ENCODE data around the gene AGBL1.

Gene AGBL1

DNA sequence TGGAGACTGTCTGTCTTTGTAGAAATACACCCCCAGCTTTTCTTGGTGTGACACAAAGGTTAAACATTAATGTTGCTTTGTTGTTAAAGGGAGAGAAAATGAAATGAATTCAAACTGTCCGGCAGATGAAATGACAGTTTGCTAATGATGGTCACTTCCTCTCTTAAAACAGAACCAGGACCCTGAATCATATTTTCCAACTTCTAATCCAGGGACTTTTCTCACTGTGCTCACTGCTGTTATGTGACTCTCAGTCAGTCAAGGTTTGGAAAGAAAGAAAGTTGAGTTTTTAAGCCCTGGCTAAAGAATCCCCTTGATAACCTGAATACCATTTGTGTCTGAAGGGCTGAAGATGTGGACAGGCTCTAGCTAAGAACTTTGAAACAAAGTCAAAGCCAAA lies 215.8 kb downstream of the AGBL1 start:
- no peak overlapping the region for H4K8ac ChIP-seq (ENCODE audit: low read depth, low read length)
- H3K23ac ChIP-seq (ENCODE audit: low read depth, low read length, poor library complexity), result no peak overlapping the region
- no peak overlapping the region for H4K91ac ChIP-seq (ENCODE audit: low read depth, low read length, poor library complexity)
- H3K27ac ChIP-seq (replicated peaks; ENCODE audit: low read length), result no peak overlapping the region
- no peak overlapping the region for H2AFZ ChIP-seq (ENCODE audit: low read length)
- H3K4me2 ChIP-seq (ENCODE audit: insufficient read depth, low read length, poor library complexity, severe bottlenecking), result no peak overlapping the region
- H3K18ac ChIP-seq (ENCODE audit: low read length), result no peak overlapping the region
- H3K9ac ChIP-seq (ENCODE audit: low read depth, low read length, poor library complexity), result no peak overlapping the region
- no peaks in the 10 kb centered on the region for H3K27me3 ChIP-seq (ENCODE audit: control insufficient read depth in 3 of 3, insufficient read depth in 3 of 3, low read depth in 1 of 3, low read length in 3 of 3)
- H3K36me3 ChIP-seq (replicated peaks in 1 of 2; ENCODE audit: control insufficient read depth in 2 of 2, insufficient read depth in 2 of 2, low read length in 2 of 2), result no peaks in the 10 kb centered on the region
- DNase-seq (ENCODE audit: low spot score), result no peak
- H2BK120ac ChIP-seq (ENCODE audit: low read depth, low read length), result no peak overlapping the region
- H3K4me1 ChIP-seq (ENCODE audit: control insufficient read depth in 2 of 2, insufficient read depth in 1 of 2, low read depth in 1 of 2, low read length in 2 of 2), result no peaks in the 10 kb centered on the region
- no peaks in the 10 kb centered on the region for H3K79me1 ChIP-seq (ENCODE audit: low read depth, low read length)
- no peak overlapping the region for H2BK12ac ChIP-seq (ENCODE audit: low read length)
- H2BK5ac ChIP-seq (ENCODE audit: low read length), result no peak overlapping the region
- no peaks in the 10 kb centered on the region for H3K9me3 ChIP-seq (replicated peaks in 1 of 2; ENCODE audit: control insufficient read depth in 2 of 2, insufficient read depth in 1 of 2, low read depth in 1 of 2, low read length in 2 of 2)
- WGBS, 2 donors (ENCODE audit: extremely low coverage in 2 of 2, insufficient read length in 2 of 2, insufficient replicate concordance in 1 of 2), result no CpG with 5 or more reads among the region's 1 CpG
- no peak overlapping the region for H2BK15ac ChIP-seq (ENCODE audit: low read length)
- no peak overlapping the region for H3K14ac ChIP-seq (ENCODE audit: low read length)
- H3K4me3 ChIP-seq (ENCODE audit: low read length in 2 of 2), result no peak overlapping the region
- no peak overlapping the region for H3K4ac ChIP-seq (ENCODE audit: low read length)
- no peak overlapping the region for H2AK5ac ChIP-seq (ENCODE audit: low read depth, low read length)

DNA sequence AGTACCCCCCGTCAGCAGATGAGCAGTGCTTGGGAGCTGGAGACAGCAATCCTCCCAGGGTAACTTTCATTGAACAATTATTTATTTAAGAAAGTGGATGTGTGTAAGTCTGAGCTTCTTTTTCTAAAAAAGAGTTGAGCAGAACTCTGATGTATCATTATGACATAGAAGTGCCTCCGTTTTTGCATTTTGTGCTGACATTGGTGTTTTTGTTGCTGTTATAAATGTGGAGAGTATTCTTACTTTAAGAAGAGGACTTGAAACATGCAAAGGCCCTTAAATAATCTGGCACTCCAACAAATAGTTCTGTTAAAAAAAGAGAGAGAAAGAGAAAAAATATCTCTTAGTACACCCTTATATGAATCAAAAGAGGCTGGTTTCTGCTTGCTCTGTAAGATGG lies 217.1 kb downstream of the AGBL1 start:
- Histone ChIP-seq H3K27me3 (ENCODE audit: control insufficient read depth in 3 of 3, insufficient read depth in 3 of 3, low read depth in 1 of 3, low read length in 3 of 3) (no peaks in the 10 kb centered on the region), H3K18ac (ENCODE audit: low read length) (no peak overlapping the region), H3K9ac (ENCODE audit: low read depth, low read length, poor library complexity) (no peak overlapping the region), H3K4ac (ENCODE audit: low read length) (no peak overlapping the region), H3K9me3 (replicated peaks in 1 of 2; ENCODE audit: control insufficient read depth in 2 of 2, insufficient read depth in 1 of 2, low read depth in 1 of 2, low read length in 2 of 2) (no peaks in the 10 kb centered on the region), H3K27ac (replicated peaks; ENCODE audit: low read length) (no peak overlapping the region), H3K79me1 (ENCODE audit: low read depth, low read length) (no peaks in the 10 kb centered on the region), H4K8ac (ENCODE audit: low read depth, low read length) (no peak overlapping the region), H4K91ac (ENCODE audit: low read depth, low read length, poor library complexity) (no peak overlapping the region), H3K36me3 (replicated peaks in 1 of 2; ENCODE audit: control insufficient read depth in 2 of 2, insufficient read depth in 2 of 2, low read length in 2 of 2) (no peaks in the 10 kb centered on the region), H2BK12ac (ENCODE audit: low read length) (no peak overlapping the region), H2AK5ac (ENCODE audit: low read depth, low read length) (no peak overlapping the region), H2BK15ac (ENCODE audit: low read length) (no peak overlapping the region), H2BK5ac (ENCODE audit: low read length) (no peak overlapping the region), H3K14ac (ENCODE audit: low read length) (no peak overlapping the region), H2AFZ (ENCODE audit: low read length) (no peak overlapping the region), H2BK120ac (ENCODE audit: low read depth, low read length) (no peak overlapping the region), H3K4me2 (ENCODE audit: insufficient read depth, low read length, poor library complexity, severe bottlenecking) (no peak overlapping the region), H3K23ac (ENCODE audit: low read depth, low read length, poor library complexity) (no peak overlapping the region), H3K4me3 (ENCODE audit: low read length in 2 of 2) (no peak overlapping the region), H3K4me1 (ENCODE audit: control insufficient read depth in 2 of 2, insufficient read depth in 1 of 2, low read depth in 1 of 2, low read length in 2 of 2) (no peaks in the 10 kb centered on the region)
- DNase-seq (ENCODE audit: low spot score), result no peak
- WGBS, 2 donors (ENCODE audit: extremely low coverage in 2 of 2, insufficient read length in 2 of 2, insufficient replicate concordance in 1 of 2), result no CpG with 5 or more reads among the region's 2 CpGs

DNA sequence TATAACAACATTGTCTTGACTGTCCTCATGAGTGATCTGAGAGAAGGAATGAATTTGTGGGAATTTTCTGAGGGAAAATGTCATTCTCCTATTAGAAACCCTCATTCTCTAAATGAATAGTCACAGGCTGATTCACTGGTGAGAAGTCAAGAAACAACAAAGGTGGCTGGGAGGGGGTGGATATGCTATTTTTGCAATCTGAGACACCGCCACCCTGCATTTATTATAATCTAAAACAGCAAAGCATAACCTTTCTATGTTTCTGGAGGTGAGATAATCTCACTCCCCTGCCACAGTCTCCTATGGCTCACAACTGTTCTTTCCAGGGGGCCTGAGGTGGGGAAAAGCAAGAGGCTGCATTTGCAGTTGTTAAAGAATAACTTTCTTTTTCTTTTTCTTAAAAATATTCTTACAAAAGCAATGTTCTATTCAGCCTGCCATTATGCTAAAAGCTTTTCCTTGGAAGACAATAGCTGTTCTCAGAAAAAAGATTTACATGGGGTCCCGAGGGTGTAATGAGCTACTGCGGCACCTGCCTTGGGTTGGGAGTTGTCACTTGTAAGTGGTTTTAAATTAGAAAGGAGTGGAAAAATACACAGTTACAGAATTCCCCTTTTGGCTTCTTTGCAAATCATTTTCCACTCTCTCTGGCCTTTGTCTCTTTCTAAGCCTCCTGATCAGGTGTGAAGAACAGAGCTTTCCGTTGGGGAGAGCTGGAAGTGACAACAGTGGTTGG lies 220.9 kb downstream of the AGBL1 start:
- H3K27me3 ChIP-seq (ENCODE audit: control insufficient read depth in 3 of 3, insufficient read depth in 3 of 3, low read depth in 1 of 3, low read length in 3 of 3), result no peaks in the 10 kb centered on the region
- no CpG with 5 or more reads among the region's 4 CpGs for WGBS, 2 donors (ENCODE audit: extremely low coverage in 2 of 2, insufficient read length in 2 of 2, insufficient replicate concordance in 1 of 2)
- H3K4ac ChIP-seq (ENCODE audit: low read length), result no peak overlapping the region
- H3K9me3 ChIP-seq (replicated peaks in 1 of 2; ENCODE audit: control insufficient read depth in 2 of 2, insufficient read depth in 1 of 2, low read depth in 1 of 2, low read length in 2 of 2), result no peaks in the 10 kb centered on the region
- H3K27ac ChIP-seq (replicated peaks; ENCODE audit: low read length), result no peak overlapping the region
- H4K91ac ChIP-seq (ENCODE audit: low read depth, low read length, poor library complexity), result no peak overlapping the region
- H4K8ac ChIP-seq (ENCODE audit: low read depth, low read length), result no peak overlapping the region
- H2BK15ac ChIP-seq (ENCODE audit: low read length), result no peak overlapping the region
- H3K4me3 ChIP-seq (ENCODE audit: low read length in 2 of 2), result no peak overlapping the region
- no peak overlapping the region for H3K9ac ChIP-seq (ENCODE audit: low read depth, low read length, poor library complexity)
- no peaks in the 10 kb centered on the region for H3K79me1 ChIP-seq (ENCODE audit: low read depth, low read length)
- DNase-seq (ENCODE audit: low spot score), result no peak
- H3K14ac ChIP-seq (ENCODE audit: low read length), result no peak overlapping the region
- H3K4me1 ChIP-seq (ENCODE audit: control insufficient read depth in 2 of 2, insufficient read depth in 1 of 2, low read depth in 1 of 2, low read length in 2 of 2), result no peaks in the 10 kb centered on the region
- no peak overlapping the region for H2AFZ ChIP-seq (ENCODE audit: low read length)
- no peak overlapping the region for H2AK5ac ChIP-seq (ENCODE audit: low read depth, low read length)
- H3K23ac ChIP-seq (ENCODE audit: low read depth, low read length, poor library complexity), result no peak overlapping the region
- no peak overlapping the region for H3K4me2 ChIP-seq (ENCODE audit: insufficient read depth, low read length, poor library complexity, severe bottlenecking)
- H2BK12ac ChIP-seq (ENCODE audit: low read length), result no peak overlapping the region
- H3K36me3 ChIP-seq (replicated peaks in 1 of 2; ENCODE audit: control insufficient read depth in 2 of 2, insufficient read depth in 2 of 2, low read length in 2 of 2), result no peaks in the 10 kb centered on the region
- H3K18ac ChIP-seq (ENCODE audit: low read length), result no peak overlapping the region
- H2BK5ac ChIP-seq (ENCODE audit: low read length), result no peak overlapping the region
- no peak overlapping the region for H2BK120ac ChIP-seq (ENCODE audit: low read depth, low read length)

DNA sequence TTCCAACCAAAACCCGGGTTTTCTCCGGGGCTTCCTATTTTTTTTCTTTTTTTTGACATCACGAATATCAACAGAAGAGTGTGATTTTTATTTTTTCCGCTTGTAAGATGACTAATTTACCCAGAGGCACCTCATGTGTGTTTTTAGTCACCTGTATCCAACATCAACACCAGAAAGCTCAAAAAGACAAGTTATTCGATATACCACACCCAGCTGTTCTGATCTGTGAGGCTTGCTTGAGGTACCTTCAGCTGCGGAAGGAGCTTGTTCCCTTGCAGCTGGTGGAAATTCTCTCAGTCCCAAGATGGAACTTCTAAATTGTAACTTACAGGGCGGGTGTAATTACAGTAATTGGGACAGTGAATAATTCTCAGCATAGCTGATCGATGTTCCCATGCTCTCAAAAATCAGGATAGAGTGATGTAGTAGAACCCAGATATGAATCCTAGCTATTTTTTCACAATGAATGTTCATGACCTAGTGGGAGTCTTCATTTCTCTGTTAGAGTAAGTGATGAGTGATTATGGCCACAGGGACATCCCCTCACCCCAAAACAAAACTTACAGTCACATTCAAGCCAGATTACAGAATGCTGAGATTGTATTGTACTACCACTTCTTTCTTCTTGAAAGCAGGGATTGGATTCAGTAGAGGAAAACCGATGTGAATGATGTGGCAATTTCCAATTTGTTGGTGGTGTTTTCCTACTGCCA lies 232.1 kb downstream of the AGBL1 start:
- H3K27me3 ChIP-seq (ENCODE audit: control insufficient read depth in 3 of 3, insufficient read depth in 3 of 3, low read depth in 1 of 3, low read length in 3 of 3), result no peaks in the 10 kb centered on the region
- H4K91ac ChIP-seq (ENCODE audit: low read depth, low read length, poor library complexity), result no peak overlapping the region
- H3K9me3 ChIP-seq (replicated peaks in 1 of 2; ENCODE audit: control insufficient read depth in 2 of 2, insufficient read depth in 1 of 2, low read depth in 1 of 2, low read length in 2 of 2), result no peaks in the 10 kb centered on the region
- H3K4me1 ChIP-seq (ENCODE audit: control insufficient read depth in 2 of 2, insufficient read depth in 1 of 2, low read depth in 1 of 2, low read length in 2 of 2), result peaks cover 0 to 5% of the 10 kb centered on the region in 2 donors
- no peak overlapping the region for H3K4me2 ChIP-seq (ENCODE audit: insufficient read depth, low read length, poor library complexity, severe bottlenecking)
- no peak overlapping the region for H3K23ac ChIP-seq (ENCODE audit: low read depth, low read length, poor library complexity)
- no peak overlapping the region for H3K9ac ChIP-seq (ENCODE audit: low read depth, low read length, poor library complexity)
- no CpG with 5 or more reads among the region's 9 CpGs for WGBS, 2 donors (ENCODE audit: extremely low coverage in 2 of 2, insufficient read length in 2 of 2, insufficient replicate concordance in 1 of 2)
- H3K14ac ChIP-seq (ENCODE audit: low read length), result no peak overlapping the region
- H3K4me3 ChIP-seq (ENCODE audit: low read length in 2 of 2), result no peak overlapping the region
- no peak overlapping the region for H2BK12ac ChIP-seq (ENCODE audit: low read length)
- no peak for DNase-seq (ENCODE audit: low spot score)
- no peak overlapping the region for H2BK5ac ChIP-seq (ENCODE audit: low read length)
- H3K4ac ChIP-seq (ENCODE audit: low read length), result no peak overlapping the region
- H3K18ac ChIP-seq (ENCODE audit: low read length), result no peak overlapping the region
- H3K79me1 ChIP-seq (ENCODE audit: low read depth, low read length), result peaks cover 3% of the 10 kb centered on the region
- no peak overlapping the region for H2BK120ac ChIP-seq (ENCODE audit: low read depth, low read length)
- H2AFZ ChIP-seq (ENCODE audit: low read length), result no peak overlapping the region
- no peak overlapping the region for H2BK15ac ChIP-seq (ENCODE audit: low read length)
- H3K27ac ChIP-seq (replicated peaks; ENCODE audit: low read length), result no peak overlapping the region
- no peak overlapping the region for H2AK5ac ChIP-seq (ENCODE audit: low read depth, low read length)
- no peaks in the 10 kb centered on the region for H3K36me3 ChIP-seq (replicated peaks in 1 of 2; ENCODE audit: control insufficient read depth in 2 of 2, insufficient read depth in 2 of 2, low read length in 2 of 2)
- H4K8ac ChIP-seq (ENCODE audit: low read depth, low read length), result no peak overlapping the region
